Gastrocnemius medialis (tissue), 4 donors: Measurements from ENCODE around the gene C4orf50. TPM values are rescaled to one million over a fixed set of nuclear protein-coding genes. Genes with fewer than 3 reads are reported as not detected.

Experiments
- ATAC-seq, 2 donors: fragments of 150-250 bp; one replicate each; pipeline ENCODE4 v1.9.1; 2016
- DNase-seq, 2 donors: peaks; one replicate each; pipeline ENCODE4 v3.0.0-alpha.2; 2019
- H3K27ac ChIP-seq, 4 donors: fragments of 200-600 bp; sonication (generic); 1 replicate in 1 of 4; 2 replicates in 3 of 4; pipeline ENCODE4 v1.5.1; 2016 to 2018; ENCODE audit warnings: mild to moderate bottlenecking in 2 of 4, moderate library complexity in 1 of 4
- H3K27me3 ChIP-seq, 3 donors: fragments of 200-600 bp; sonication (generic) in 2 of 3; 1 replicate in 1 of 3; 2 replicates in 2 of 3; pipeline versions ENCODE4 v1.5.1 to v1.6.0; 2016 to 2019; ENCODE audit warnings: mild to moderate bottlenecking in 1 of 3, moderate library complexity in 1 of 3
- H3K36me3 ChIP-seq, 2 donors: fragments of 200-600 bp; sonication (generic) in 1 of 2; one replicate each; pipeline ENCODE4 v1.5.1; 2017 to 2018
- H3K4me1 ChIP-seq, 2 donors: fragments of 200-600 bp; sonication (generic) in 1 of 2; one replicate each; pipeline ENCODE4 v1.5.1; 2016 to 2017; ENCODE audit warnings: mild to moderate bottlenecking in 2 of 2
- H3K4me3 ChIP-seq, 4 donors: fragments of 200-600 bp; sonication (generic) in 3 of 4; 1 replicate in 1 of 4; 2 replicates in 3 of 4; pipeline ENCODE4 v1.5.1; 2016 to 2019; ENCODE audit warnings: mild to moderate bottlenecking in 2 of 4
- H3K9me3 ChIP-seq, 3 donors: fragments of 200-600 bp; sonication (generic) in 2 of 3; 1 replicate in 1 of 3; 2 replicates in 2 of 3; pipeline ENCODE4 v1.5.1; 2016 to 2019
- POLR2A ChIP-seq, 2 donors: fragments of 450-650 bp; IDR thresholded peaks; one replicate each; pipeline ENCODE4 v1.6.1; 2017; ENCODE audit warnings: antibody characterized with exemption in 2 of 2, mild to moderate bottlenecking in 2 of 2, moderate library complexity in 2 of 2
- in situ Hi-C, 4 donors: fragments of 200-750 bp; cut with MboI; loops; one replicate each; pipeline versions ENCODE4 v1.15.0 to v1.8.0; 2017; ENCODE audit warnings: low sequenced_read_pairs in 4 of 4
- intact Hi-C: fragments of 100-400 bp; cut with DNase I; formaldehyde crosslinking; loops from one replicate; pipeline ENCODE4 v1.15.1; 2023; ENCODE audit warnings: low total_unique reads
- total RNA-seq, 4 donors: library from RNA; depleted of rRNA; stranded (reverse); fragments of >200 nt; gene quantifications; one replicate each; pipeline versions ENCODE4 v1.1.0 to v1.2.3, GENCODE V29; 2016
- TF ChIP-seq, protein P1 (sequence below), 5 experiments: fragments of 450-650 bp in 3 of 5; fragments of 200-600 bp in 2 of 5; sonication (generic) in 2 of 5; IDR thresholded peaks in 4 of 5; conservative IDR thresholded peaks in 1 of 5; 1 replicate in 4 of 5; 2 replicates in 1 of 5; pipeline ENCODE4 v1.5.1; 2016 to 2019; ENCODE audit warnings: antibody characterized with exemption in 5 of 5, mild to moderate bottlenecking in 3 of 5, moderate library complexity in 3 of 5

C4orf50 gene
- total RNA-seq, 4 donors from 2014 or later: 0.03 TPM; not detected in 3

DNA sequence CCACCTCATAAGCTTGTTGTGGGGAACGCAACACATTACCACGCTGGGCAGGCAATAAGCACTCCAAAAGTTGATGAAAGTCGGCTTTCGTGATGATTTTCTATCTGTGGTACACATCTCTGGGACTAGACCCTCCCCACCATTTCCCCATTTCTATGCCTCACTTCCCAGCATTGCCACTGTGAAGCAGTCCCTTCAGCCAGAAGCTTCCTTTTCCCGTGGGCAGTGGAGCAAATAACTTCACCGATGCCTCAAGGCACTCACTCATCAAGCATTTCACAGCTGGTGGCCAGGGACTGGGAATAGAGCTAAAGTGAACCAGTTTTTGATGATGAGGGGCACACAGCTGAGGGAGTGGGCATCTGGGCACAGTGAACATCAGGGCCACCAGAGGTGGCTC, 18.9 kb downstream of the C4orf50 start:
- intact Hi-C loops: loop anchor here (10.0 kb wide), 1 partner anchor 325 kb away; no protein-coding TSS in a partner anchor
- Histone ChIP-seq H3K9me3 (no peaks in the 10 kb centered on the region), H3K27me3 (peaks cover 0 to 3% (median 0%) of the 10 kb centered on the region in 3 donors), H3K27ac (no peak overlapping the region), H3K4me1 (no peaks in the 10 kb centered on the region), H3K4me3 (no peak overlapping the region), H3K36me3 (no peaks in the 10 kb centered on the region)
- ATAC-seq (no peak), DNase-seq (no peak)
- in situ Hi-C loops: no loop called here
- TF ChIP-seq POLR2A (IDR thresholded peaks at IDR 0.05): no peak
- TF ChIP-seq, protein P1, sequence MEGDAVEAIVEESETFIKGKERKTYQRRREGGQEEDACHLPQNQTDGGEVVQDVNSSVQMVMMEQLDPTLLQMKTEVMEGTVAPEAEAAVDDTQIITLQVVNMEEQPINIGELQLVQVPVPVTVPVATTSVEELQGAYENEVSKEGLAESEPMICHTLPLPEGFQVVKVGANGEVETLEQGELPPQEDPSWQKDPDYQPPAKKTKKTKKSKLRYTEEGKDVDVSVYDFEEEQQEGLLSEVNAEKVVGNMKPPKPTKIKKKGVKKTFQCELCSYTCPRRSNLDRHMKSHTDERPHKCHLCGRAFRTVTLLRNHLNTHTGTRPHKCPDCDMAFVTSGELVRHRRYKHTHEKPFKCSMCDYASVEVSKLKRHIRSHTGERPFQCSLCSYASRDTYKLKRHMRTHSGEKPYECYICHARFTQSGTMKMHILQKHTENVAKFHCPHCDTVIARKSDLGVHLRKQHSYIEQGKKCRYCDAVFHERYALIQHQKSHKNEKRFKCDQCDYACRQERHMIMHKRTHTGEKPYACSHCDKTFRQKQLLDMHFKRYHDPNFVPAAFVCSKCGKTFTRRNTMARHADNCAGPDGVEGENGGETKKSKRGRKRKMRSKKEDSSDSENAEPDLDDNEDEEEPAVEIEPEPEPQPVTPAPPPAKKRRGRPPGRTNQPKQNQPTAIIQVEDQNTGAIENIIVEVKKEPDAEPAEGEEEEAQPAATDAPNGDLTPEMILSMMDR (IDR thresholded peaks at IDR 0.05 in 4 of 5, conservative IDR thresholded peaks at IDR 0.05 in 1 of 5): no peak

- intact Hi-C loops: loop anchor here (10.0 kb wide), 1 partner anchor 326 kb away; no protein-coding TSS in a partner anchor
- Histone ChIP-seq H3K36me3 (no peaks in the 10 kb centered on the region), H3K9me3 (no peaks in the 10 kb centered on the region), H3K27ac (no peak overlapping the region), H3K4me1 (no peaks in the 10 kb centered on the region), H3K27me3 (peaks cover 0 to 3% (median 0%) of the 10 kb centered on the region in 3 donors), H3K4me3 (no peak overlapping the region)
- DNase-seq (no peak), ATAC-seq (no peak)
- in situ Hi-C loops: no loop called here
- TF ChIP-seq POLR2A (IDR thresholded peaks at IDR 0.05): no peak
- TF ChIP-seq, protein P1 (IDR thresholded peaks at IDR 0.05 in 4 of 5, conservative IDR thresholded peaks at IDR 0.05 in 1 of 5): peak in 4 of 5 experiments; percentile 42 to 69 (median 57)
These were observed 19.8 kb downstream of the C4orf50 start for GRCh38 chr4:5998333-5998936.

DNA sequence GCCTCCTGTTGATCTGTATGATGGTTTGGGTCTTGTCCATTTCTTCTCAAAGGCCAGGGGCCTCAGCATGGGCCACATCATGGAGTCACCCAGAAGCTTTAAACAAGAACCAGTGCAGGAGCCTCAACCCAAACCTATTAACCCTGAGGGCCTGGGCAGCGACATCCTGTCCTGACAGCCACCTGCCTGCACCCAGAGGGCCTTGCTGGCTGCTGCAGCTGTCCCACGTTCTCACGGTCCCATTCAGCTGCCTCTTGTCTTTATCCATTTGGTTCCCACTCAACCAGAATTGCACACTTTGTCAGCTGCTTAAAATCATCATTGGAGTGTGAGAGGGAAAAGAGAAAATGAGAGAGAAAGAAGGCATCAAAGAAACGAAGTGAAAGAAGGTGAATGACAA, 21.6 kb downstream of the C4orf50 start:
- DNase-seq (no peak), ATAC-seq (no peak)
- no peak for TF ChIP-seq POLR2A (IDR thresholded peaks at IDR 0.05)
- TF ChIP-seq, protein P1 (IDR thresholded peaks at IDR 0.05 in 4 of 5, conservative IDR thresholded peaks at IDR 0.05 in 1 of 5): no peak
- Histone ChIP-seq H3K27ac (no peak overlapping the region), H3K9me3 (no peaks in the 10 kb centered on the region), H3K4me1 (no peaks in the 10 kb centered on the region), H3K4me3 (no peak overlapping the region), H3K36me3 (no peaks in the 10 kb centered on the region), H3K27me3 (peaks cover 0 to 6% (median 0%) of the 10 kb centered on the region in 3 donors)
- intact Hi-C loops: loop anchor here (10.0 kb wide), 1 partner anchor 328 kb away; no protein-coding TSS in a partner anchor
- in situ Hi-C loops: no loop called here

DNA sequence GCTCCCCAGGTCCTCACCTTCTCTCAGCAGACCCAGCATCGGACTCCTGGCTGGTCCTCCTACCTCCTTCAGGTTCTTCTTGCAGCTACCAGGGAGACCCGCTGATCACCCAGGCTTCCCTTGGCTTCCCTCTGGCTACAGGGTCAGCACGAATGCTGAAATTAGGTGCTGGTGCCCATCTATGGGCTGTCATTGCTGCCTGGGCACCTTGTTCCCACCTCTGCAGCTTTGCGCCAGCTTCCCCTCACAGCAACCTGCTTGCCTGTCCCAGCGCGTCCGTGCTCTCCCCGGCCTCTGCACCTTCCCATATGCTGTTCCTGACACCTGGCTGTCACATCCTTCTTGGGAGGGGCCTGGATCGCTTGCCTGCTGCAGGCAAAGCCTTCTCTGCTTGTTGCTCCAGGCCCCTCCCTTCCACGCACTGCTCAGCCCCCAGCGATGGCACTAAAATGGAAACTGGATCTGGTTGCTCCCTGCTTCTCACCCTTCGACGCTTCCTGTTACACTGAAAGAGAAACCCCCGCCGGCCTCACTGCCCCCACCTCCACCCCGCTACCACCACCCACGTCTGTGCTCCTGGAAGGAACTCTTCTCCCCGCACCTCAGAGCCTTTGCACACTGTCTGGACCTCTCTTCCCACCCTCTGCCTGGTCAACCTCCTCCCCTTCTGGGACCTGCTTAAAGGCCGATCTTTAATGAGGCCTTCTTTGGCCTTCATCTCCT, 22.2 kb downstream of the C4orf50 start:
- Histone ChIP-seq H3K4me1 (no peaks in the 10 kb centered on the region), H3K36me3 (no peaks in the 10 kb centered on the region), H3K4me3 (no peak overlapping the region), H3K9me3 (no peaks in the 10 kb centered on the region), H3K27me3 (peaks cover 0 to 10% (median 0%) of the 10 kb centered on the region in 3 donors), H3K27ac (no peak overlapping the region)
- TF ChIP-seq POLR2A (IDR thresholded peaks at IDR 0.05): no peak
- TF ChIP-seq, protein P1 (IDR thresholded peaks at IDR 0.05 in 4 of 5, conservative IDR thresholded peaks at IDR 0.05 in 1 of 5): no peak
- ATAC-seq (no peak), DNase-seq (no peak)
- in situ Hi-C loops: no loop called here
- intact Hi-C loops: loop anchor here (10.0 kb wide), 1 partner anchor 329 kb away; no protein-coding TSS in a partner anchor
